AG10803 (cell line): ENCODE data around the gene ARHGEF25.
"Not testable (repeated sequence)": the region's sequence is repeated elsewhere in the genome, so short reads cannot be mapped to it uniquely, and the experiment has no call there.

Experiments used
- DNase-seq: peaks from one replicate; pipeline ENCODE4 v3.0.0; 2010; ENCODE audit warnings: low read depth
- H3K4me3 ChIP-seq: 2 replicates; pipeline ENCODE4 v1.5.1; 2011; ENCODE audit warnings: mild to moderate bottlenecking, low read length, control low read depth
- TF ChIP-seq, protein P1 (sequence below): conservative IDR thresholded peaks from 2 replicates; pipeline ENCODE4 v1.5.1; 2011; ENCODE audit warnings: mild to moderate bottlenecking, low read length, control low read depth, inconsistent platforms

Gene ARHGEF25

DNA sequence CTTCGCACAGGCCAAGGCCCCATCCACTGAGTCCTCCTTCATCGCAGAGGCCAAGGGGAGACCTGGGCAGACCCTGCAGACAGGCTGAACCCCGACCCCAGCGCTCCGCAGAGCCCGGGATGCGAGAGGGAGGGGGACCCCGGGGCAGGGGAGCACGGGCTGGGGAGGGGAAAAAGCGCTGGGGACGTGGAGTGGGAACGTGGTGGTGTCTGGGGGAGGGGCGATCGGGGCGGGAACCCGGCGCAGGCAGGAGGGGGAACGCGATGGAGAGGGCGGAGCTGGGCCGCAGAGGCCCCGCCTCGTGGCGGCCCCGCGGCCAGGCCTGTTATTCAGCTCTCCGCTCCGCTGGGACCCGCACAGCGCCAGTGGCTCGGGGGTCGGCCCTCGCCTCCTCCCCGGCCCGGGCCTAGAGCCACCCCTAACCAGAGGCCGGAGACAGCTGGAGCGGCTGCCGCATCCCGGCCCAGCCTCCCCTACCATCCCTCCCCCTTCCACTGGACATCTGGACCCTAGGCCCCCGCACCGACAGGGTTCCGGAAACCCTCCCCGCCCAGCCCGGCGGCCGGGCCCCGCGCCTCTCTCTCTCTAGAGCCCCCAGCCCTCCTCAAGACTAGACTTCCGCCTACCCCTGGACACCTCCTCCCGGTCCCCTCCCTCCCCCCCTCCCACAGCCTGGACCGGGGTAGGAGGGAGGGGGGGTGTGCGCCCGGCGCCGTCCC is at the start of gene ARHGEF25:
TSS of gene ARHGEF25 (plus strand) at position 328 of the 719 bp plus-strand sequence. CDS start 460 bp downstream, outside the sequence.
- TF ChIP-seq, protein P1, sequence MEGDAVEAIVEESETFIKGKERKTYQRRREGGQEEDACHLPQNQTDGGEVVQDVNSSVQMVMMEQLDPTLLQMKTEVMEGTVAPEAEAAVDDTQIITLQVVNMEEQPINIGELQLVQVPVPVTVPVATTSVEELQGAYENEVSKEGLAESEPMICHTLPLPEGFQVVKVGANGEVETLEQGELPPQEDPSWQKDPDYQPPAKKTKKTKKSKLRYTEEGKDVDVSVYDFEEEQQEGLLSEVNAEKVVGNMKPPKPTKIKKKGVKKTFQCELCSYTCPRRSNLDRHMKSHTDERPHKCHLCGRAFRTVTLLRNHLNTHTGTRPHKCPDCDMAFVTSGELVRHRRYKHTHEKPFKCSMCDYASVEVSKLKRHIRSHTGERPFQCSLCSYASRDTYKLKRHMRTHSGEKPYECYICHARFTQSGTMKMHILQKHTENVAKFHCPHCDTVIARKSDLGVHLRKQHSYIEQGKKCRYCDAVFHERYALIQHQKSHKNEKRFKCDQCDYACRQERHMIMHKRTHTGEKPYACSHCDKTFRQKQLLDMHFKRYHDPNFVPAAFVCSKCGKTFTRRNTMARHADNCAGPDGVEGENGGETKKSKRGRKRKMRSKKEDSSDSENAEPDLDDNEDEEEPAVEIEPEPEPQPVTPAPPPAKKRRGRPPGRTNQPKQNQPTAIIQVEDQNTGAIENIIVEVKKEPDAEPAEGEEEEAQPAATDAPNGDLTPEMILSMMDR: no peak
- peak within 1 kb of the TSS; percentile 69 for H3K4me3 ChIP-seq
- DNase-seq: peak; percentile 48

DNA sequence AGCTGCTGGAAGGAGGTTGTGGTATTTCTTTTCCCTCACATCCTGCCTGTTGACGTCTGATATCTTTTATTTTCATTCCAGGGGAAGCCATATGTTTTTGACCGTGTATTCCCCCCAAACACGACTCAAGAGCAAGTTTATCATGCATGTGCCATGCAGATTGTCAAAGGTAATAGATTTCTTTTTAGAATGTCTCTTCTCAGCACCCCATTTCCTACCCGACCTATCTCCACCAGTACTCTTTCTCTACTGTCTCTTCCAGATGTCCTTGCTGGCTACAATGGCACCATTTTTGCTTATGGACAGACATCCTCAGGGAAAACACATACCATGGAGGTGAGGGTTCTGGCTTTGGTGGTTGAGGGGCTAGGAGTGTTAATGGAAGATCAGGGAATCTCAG is 47.9 kb upstream of the ARHGEF25 start:
- H3K4me3 ChIP-seq: no peak overlapping the region
- no peak for DNase-seq
- TF ChIP-seq, protein P1: no peak

DNA sequence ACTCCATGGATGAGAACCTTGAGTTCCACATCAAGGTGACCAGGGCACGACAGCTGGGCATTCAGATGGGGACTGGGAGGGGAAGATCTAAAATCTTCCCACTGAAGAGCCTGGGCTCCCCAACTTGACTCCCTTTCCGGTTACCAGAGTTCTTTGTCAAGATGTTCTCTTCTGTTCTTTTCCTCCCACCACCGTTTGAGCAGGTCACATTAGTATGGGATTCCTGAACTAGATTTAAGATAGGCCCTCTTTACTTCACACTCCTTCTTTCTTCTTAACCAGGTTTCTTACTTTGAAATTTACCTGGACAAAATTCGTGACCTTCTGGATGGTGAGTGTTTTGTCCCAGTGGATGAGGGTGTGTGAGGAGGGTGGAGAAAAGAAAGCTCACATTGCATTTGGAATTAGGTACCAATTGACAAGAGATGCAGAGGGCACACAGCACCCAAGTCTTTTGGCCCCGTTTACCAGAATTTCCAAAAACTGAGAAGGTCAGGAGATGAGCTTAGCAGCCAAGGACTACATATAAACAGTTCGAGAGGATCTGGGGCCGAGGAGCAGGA is 47.0 kb upstream of the ARHGEF25 start:
- TF ChIP-seq, protein P1: no peak
- H3K4me3 ChIP-seq: no peak overlapping the region
- DNase-seq: no peak

DNA sequence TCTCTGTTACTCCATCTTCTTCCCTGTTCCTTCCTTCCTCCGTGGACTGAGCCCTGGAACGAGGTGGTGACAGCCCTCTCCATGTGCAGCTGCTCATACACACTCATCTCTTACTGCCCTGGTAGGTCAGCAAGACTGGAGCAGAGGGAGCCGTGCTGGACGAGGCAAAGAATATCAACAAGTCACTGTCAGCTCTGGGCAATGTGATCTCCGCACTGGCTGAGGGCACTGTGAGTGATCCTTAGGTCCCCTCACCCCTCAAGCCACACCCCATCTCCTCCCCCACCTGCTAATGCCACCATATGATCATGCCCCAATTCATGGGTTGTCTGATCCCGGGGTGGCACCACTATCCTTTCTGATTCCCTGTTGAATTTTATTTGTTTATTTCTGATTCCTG is 42.4 kb upstream of the ARHGEF25 start:
- no peak for DNase-seq
- TF ChIP-seq, protein P1: no peak
- no peak overlapping the region for H3K4me3 ChIP-seq

DNA sequence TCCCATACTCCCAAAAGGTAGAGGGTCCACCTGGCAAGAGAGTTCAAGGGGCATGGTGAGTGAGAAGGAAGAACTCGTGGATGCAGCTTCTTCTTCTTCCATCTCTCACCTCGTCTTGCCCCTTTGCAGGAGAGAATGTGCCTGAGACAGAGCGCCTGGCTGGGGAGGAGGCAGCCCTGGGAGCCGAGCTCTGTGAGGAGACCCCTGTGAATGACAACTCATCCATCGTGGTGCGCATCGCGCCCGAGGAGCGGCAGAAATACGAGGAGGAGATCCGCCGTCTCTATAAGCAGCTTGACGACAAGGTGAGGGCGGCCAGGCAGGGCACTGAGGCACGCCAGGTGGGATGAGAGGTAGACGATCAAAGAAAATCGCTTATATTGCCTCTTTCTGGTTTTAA is 41.4 kb upstream of the ARHGEF25 start:
- TF ChIP-seq, protein P1: no peak
- H3K4me3 ChIP-seq: no peak overlapping the region
- no peak for DNase-seq

DNA sequence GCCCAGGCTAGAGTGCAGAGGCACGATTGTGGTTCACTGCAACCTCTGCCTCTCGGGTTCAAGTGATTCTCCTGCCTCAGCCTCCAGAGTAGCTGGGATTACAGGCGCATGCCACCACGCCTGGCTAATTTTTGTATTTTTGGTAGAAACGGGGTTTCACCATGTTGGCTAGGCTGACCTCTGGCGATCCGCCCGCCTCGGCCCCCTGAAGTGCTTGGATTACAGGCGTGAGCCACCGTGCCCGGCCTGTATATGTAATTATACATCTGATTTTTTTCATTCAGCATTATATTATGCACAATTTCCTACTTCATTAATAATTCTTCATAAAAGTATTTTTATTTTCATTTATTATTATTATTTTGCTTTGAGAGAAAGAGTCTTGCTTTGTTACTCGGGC is 40.8 kb upstream of the ARHGEF25 start:
- not testable (repeated sequence) for DNase-seq, H3K4me3 ChIP-seq

DNA sequence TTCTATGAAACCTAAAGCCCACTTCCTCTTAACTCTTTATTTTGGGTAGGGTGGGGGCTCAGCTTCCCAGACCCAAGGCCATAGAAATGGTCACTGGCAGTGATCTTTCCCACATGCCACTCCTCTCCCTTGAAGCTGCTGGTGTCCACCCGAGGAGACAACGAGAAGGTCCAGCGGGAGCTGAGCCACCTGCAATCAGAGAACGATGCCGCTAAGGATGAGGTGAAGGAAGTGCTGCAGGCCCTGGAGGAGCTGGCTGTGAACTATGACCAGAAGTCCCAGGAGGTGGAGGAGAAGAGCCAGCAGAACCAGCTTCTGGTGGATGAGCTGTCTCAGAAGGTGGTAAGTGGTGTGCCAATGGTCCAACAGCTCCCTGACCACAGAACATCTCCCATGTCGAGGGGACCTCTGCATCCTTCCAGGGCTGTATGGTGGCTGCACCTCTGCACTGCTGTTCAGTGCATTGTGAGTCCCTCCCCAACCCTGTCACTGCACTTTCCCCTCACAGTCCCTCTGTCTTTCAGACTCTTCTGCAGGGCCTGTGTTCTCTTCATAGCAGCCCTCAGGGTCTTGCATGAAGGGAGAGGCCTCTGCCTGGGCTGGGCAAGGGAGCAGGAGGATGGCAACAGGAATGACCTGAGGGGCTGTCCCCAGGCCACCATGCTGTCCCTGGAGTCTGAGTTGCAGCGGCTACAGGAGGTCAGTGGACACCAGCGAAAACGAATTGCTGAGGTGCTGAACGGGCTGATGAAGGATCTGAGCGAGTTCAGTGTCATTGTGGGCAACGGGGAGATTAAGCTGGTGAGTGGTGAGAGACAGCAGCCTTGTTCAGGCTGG is 39.1 kb upstream of the ARHGEF25 start:
- no peak for DNase-seq
- TF ChIP-seq, protein P1: no peak

More for the DNA sequence above, 39.1 kb upstream of the ARHGEF25 start:
- no peak overlapping the region for H3K4me3 ChIP-seq
